Renal cortex interstitium (tissue), 11 donors: ENCODE measurements around the gene IGF1. TPM values are rescaled to one million over a fixed set of nuclear protein-coding genes. Genes with fewer than 3 reads are reported as not detected.
A peak's percentile ranks its signal among the peaks of the same experiment; 100 is the strongest.

ENCODE experiments used
- DNase-seq, 11 donors: peaks; one replicate each; pipeline ENCODE4 v3.0.0-alpha.2; 2013; ENCODE audit warnings: low read depth in 9 of 11, low spot score in 4 of 11; ENCODE audit errors: extremely low read depth in 1 of 11
- polyA plus RNA-seq, 3 donors: library from polyadenylated mRNA; unstranded; fragments of 120-200 nt; gene quantifications; one replicate each; pipeline ENCODE4 v1.2.1, GENCODE V29; 2013; ENCODE audit not compliant: insufficient read length in 3 of 3

Gene IGF1
- polyA plus RNA-seq, 3 donors: 3.0 to 12.3 (median 9.1) TPM

GRCh38 chr12:102439426-102440405, 40.6 kb downstream of the IGF1 start:
- no peak for DNase-seq

DNA sequence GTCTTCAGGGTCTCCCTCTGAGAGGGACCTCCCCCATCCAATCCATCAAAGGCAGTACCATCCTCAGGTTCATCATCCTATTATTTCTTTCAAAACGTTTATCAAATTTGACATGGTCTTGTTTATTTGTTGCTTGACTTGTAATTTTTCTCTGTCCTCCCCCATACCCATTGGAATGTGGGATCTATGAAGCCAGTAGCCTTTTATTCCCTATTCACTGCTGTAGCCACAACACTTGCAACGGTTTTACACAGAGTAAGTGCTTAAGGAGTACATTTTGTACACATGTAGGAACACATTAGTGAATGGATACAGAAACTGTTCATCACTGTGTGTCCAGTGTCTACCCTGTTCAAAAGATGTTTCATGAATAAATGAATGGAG, 41.5 kb downstream of the IGF1 start:
- no peak for DNase-seq

GRCh38 chr12:102438047-102438826, 42.1 kb downstream of the IGF1 start:
- DNase-seq: no peak

DNA sequence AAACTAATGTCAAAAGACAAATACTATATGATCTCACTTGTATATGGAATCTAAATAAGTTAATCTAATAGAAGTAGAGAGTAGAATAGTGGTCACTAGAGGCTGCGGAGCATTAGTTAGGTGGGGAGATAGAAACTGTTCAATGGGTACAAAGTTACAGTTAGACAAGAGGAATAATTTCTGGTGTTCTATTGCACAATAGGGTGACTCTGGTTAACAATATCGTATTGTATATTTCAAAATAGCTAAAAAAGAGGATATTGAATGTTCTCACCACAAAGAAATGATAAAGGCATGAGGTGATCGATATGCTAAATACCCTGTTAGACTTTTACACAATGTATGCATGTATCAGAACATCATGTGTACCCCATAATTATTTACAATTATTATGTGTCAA, 42.9 kb downstream of the IGF1 start:
- DNase-seq: no peak

GRCh38 chr12:102436867-102437266, 43.5 kb downstream of the IGF1 start:
- no peak for DNase-seq

GRCh38 chr12:102435827-102436436, 44.4 kb downstream of the IGF1 start:
- DNase-seq: no peak

DNA sequence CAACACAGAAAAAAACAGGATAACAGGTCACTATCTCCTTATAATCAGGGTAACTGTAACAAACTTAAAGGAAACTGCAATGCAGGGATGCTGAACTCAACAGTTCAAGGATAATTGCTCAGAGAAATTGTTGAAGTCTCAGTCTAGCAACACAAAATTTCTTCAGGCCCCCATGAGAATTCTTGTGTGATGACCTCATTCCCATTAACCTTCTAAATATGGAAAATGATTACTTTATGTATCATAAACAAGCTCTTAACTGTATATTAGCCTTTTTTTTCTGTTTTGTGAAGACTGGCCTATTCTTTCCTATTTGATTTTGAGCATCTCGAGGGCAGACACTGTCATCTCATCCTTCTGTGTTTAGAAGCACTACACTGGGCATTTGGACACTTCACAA, 47.1 kb downstream of the IGF1 start:
- no peak for DNase-seq

- DNase-seq: no peak
These were observed 49.7 kb downstream of the IGF1 start for GRCh38 chr12:102430661-102431060.

DNA sequence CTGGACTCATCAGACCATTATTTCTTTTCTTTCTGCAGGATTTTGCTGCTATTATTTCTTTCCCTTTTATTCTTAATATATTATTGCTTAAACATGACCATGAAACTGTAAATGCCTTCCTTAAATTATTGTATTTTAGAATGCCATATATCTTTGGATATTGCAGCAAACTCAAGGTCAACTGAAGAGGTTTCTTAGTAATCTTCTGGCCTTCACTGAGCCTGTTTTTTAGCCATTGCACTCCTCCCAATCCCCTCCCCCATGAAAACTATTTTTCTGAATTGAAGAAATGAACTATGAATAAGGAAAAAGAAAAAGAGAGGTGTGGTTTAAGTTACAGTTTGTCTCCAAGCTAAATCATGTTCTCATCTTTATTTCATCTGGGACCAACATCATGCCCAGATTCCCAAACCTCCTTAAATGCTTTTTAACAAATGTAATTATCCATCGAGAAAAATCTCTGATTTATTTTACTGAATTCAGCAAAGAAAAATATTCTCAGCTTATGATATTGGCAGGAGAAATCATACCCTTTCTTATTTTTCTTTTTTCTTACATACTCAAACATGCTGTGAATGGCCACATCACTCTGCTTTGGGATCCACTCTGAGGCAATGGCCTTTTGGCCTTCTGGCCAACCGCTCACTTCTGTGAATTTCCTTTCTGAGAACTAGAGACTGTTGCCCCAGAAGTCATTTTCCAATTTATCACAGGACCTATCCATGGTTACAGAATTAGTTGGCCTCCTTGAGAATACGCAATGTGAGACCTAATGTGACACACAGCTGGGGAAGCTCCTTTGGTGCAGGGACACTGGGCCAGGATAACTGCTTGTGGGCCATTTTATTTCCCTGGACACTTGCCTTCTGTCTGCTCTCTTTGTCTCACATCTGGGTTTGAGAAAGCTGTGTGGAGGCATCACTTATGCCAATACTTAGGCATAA, 50.9 kb downstream of the IGF1 start:
- DNase-seq: no peak

DNA sequence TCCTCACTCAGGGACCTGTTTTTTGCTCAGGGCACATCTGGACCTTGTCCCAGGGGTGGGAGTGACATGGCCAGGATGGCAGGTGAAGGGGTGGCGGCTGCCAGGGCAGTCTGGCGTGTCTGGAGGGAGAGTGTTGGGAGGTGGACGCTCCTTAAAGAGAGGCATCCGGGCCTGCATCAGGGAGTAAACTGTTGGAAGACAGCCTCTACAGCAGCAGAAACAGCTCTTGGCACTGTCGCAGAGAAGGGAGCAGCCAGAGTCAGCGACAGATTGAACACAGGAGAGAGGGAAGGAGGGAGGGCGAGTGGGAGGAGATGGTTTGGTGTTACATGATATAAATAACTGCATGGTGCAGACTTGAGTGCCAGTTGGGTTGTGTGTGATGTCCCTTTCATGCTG, 52.8 kb downstream of the IGF1 start:
- peak in 8 of 11 donors; percentile 21 to 67 (median 56) for DNase-seq

- DNase-seq: no peak
These were observed 53.5 kb downstream of the IGF1 start for GRCh38 chr12:102426599-102427542.

DNA sequence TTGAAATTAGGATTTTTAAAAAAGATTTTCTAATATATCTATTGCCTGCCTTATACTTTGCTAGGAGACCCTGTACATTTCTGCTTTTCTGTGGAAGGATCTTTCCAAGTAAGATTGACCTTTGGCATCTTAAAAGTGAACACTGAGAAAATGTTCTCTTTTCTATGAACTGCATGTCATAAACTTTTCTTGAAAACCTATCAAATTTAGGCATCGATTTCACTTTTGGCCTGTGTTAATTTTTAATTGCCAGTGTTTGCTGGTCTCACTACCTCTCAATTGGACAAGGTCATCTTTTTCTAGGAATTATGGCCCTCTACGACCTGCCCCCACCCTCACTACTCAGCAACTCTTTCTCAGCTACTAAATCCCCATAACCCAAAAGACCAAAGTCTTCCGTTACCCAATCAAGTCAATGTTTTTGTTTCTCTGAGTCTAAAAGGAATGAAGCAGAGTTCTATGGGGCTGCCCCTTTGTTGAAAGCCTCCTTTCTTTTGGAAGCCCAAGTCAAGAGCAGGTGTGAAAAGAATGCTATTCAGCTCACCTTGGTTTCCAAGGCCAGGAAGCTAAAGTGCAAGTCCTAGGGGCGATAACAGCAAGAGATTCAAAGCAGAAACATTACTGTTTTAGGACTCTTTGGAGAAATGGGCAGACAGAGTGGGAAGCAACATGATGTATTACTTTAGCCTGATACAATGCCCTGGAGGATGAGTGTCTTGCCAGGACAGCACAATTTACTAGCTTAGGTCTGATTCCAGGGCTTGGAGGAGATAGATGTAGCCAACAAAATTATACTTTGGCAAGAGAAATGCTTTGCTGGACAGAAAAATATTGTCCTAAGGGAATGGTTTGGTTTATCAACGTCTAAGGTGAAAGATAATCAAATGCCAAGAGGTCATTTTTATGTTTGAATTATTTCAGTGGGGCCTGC, 55.0 kb downstream of the IGF1 start:
- no peak for DNase-seq

- no peak for DNase-seq
These were observed 56.9 kb downstream of the IGF1 start for GRCh38 chr12:102423462-102423861.

- DNase-seq: no peak
These were observed 58.4 kb downstream of the IGF1 start for GRCh38 chr12:102421802-102422583.

DNA sequence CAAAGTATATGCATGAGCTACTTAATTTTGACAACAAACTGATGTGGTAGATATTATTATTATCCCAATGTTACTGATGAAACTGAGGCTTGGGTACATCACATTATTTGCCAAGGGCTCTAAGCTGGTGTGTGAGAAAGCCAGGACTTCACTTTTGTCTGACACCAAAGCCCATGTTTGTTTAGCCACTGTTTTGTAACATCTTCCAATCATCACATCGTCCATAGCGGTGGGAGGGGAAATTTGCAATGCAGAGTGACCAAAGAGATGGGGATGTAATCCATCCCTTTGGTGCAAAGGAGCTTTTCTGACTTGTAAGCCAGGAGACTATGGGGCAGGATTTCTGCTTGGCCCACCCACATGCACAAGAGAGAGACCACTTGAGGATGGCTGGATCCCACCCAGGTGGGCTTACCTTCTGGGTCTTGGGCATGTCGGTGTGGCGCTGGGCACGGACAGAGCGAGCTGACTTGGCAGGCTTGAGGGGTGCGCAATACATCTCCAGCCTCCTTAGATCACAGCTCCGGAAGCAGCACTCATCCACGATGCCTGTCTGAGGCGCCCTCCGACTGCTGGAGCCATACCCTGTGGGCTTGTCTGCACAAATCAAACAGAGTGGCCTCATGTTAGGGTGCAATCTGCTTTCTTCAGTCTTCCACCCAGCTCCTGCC, 61.1 kb downstream of the IGF1 start:
- DNase-seq: no peak
